Measurements from ENCODE around the gene ALG14. TPM values are rescaled to one million over a fixed set of nuclear protein-coding genes. Genes with fewer than 3 reads are reported as not detected.

ALG14 gene
- total RNA-seq, 2 experiments from 2014 or later: 0.08 to 0.52 TPM

GRCh38 chr1:95067568-95067967 lies 5.2 kb downstream of the ALG14 start:
- Mint-ChIP-seq H3K27ac (no peak overlapping the region), H3K9me3 (no peaks in the 10 kb centered on the region)
- POLR2A ChIA-PET: no interaction called here

GRCh38 chr1:95067062-95067461 lies 5.7 kb downstream of the ALG14 start:
- Mint-ChIP-seq H3K36me3 (ENCODE audit: low read depth) (peaks cover 36% of the 10 kb centered on the region), H3K4me1 (ENCODE audit: low read depth) (peaks cover 7% of the 10 kb centered on the region), H3K4me3 (no peak overlapping the region), H3K9me3 (no peaks in the 10 kb centered on the region), H3K27me3 (no peaks in the 10 kb centered on the region), H3K27ac (no peak overlapping the region)
- no peak overlapping the region for H3K27ac ChIP-seq (ENCODE audit: low read depth in 1 of 2, low read length in 2 of 2)
- ChIA-PET POLR2A (no interaction called here), CTCF (interaction anchor here (0.7 kb wide), 1 partner anchor 60 kb away, joined by 3 read pairs; no protein-coding TSS in a partner anchor)
- DNase-seq: no peak
- no peak for TF ChIP-seq CTCF (IDR thresholded peaks at IDR 0.05)
- no peaks in the 10 kb centered on the region for H3K36me3 ChIP-seq (ENCODE audit: insufficient read depth, low read length)
- H3K27me3 ChIP-seq (ENCODE audit: control insufficient read depth in 1 of 2, insufficient read depth in 2 of 2, low read length in 2 of 2): no peaks in the 10 kb centered on the region
- H3K4me1 ChIP-seq (ENCODE audit: insufficient read depth, low read length): peaks cover 3% of the 10 kb centered on the region
- H3K4me3 ChIP-seq (ENCODE audit: low read length): no peak overlapping the region
- H3K9me3 ChIP-seq (ENCODE audit: control insufficient read depth in 1 of 2, insufficient read depth in 1 of 2, low read length in 2 of 2): no peaks in the 10 kb centered on the region
- intact Hi-C loops (cut with DNase I, micrococcal nuclease): no loop called here
- no peak for ATAC-seq (ENCODE audit: poor library complexity)

More at GRCh38 chr1:95067568-95067967, 5.2 kb downstream of the ALG14 start:
- peaks cover 38% of the 10 kb centered on the region for H3K36me3 Mint-ChIP-seq (ENCODE audit: low read depth)
- H3K4me3 Mint-ChIP-seq: no peak overlapping the region
- H3K27ac ChIP-seq (ENCODE audit: low read depth in 1 of 2, low read length in 2 of 2): no peak overlapping the region
- peaks cover 12% of the 10 kb centered on the region for H3K4me1 Mint-ChIP-seq (ENCODE audit: low read depth)
- peaks cover 7% of the 10 kb centered on the region for H3K4me1 ChIP-seq (ENCODE audit: insufficient read depth, low read length)
- ATAC-seq (ENCODE audit: poor library complexity) (no peak), DNase-seq (no peak)
- CTCF ChIA-PET: no interaction called here
- no peak for TF ChIP-seq CTCF (IDR thresholded peaks at IDR 0.05)
- intact Hi-C loops (cut with DNase I, micrococcal nuclease): no loop called here
- no peak overlapping the region for H3K4me3 ChIP-seq (ENCODE audit: low read length)
- no peaks in the 10 kb centered on the region for H3K36me3 ChIP-seq (ENCODE audit: insufficient read depth, low read length)
- H3K9me3 ChIP-seq (ENCODE audit: control insufficient read depth in 1 of 2, insufficient read depth in 1 of 2, low read length in 2 of 2): no peaks in the 10 kb centered on the region
- H3K27me3 Mint-ChIP-seq: peaks cover 1% of the 10 kb centered on the region
- no peaks in the 10 kb centered on the region for H3K27me3 ChIP-seq (ENCODE audit: control insufficient read depth in 1 of 2, insufficient read depth in 2 of 2, low read length in 2 of 2)

- TF ChIP-seq CTCF (IDR thresholded peaks at IDR 0.05): no peak
- no peak overlapping the region for H3K4me3 Mint-ChIP-seq
Observed at GRCh38 chr1:95061445-95062006, 11.2 kb downstream of the ALG14 start.

More at GRCh38 chr1:95061445-95062006, 11.2 kb downstream of the ALG14 start:
- Mint-ChIP-seq H3K4me1 (ENCODE audit: low read depth) (no peaks in the 10 kb centered on the region), H3K36me3 (ENCODE audit: low read depth) (peaks cover 27% of the 10 kb centered on the region), H3K27me3 (no peaks in the 10 kb centered on the region), H3K27ac (no peak overlapping the region), H3K9me3 (no peaks in the 10 kb centered on the region)
- H3K27ac ChIP-seq (ENCODE audit: low read depth in 1 of 2, low read length in 2 of 2): no peak overlapping the region
- POLR2A ChIA-PET: interaction anchor here (1.2 kb wide), 1 partner anchor 172 kb away, joined by 5 read pairs; the partner anchor contains the start of gene RWDD3
- no peak overlapping the region for H3K4me3 ChIP-seq (ENCODE audit: low read length)
- no peaks in the 10 kb centered on the region for H3K9me3 ChIP-seq (ENCODE audit: control insufficient read depth in 1 of 2, insufficient read depth in 1 of 2, low read length in 2 of 2)
- no peak for DNase-seq
- ATAC-seq (ENCODE audit: poor library complexity): no peak
- no peaks in the 10 kb centered on the region for H3K36me3 ChIP-seq (ENCODE audit: insufficient read depth, low read length)
- H3K4me1 ChIP-seq (ENCODE audit: insufficient read depth, low read length): no peaks in the 10 kb centered on the region
- CTCF ChIA-PET: interaction anchor here (1.0 kb wide), 1 partner anchor 172 kb away, joined by 3 read pairs; the partner anchor contains the start of gene RWDD3
- intact Hi-C loops (cut with DNase I, micrococcal nuclease): no loop called here
- H3K27me3 ChIP-seq (ENCODE audit: control insufficient read depth in 1 of 2, insufficient read depth in 2 of 2, low read length in 2 of 2): no peaks in the 10 kb centered on the region
